HepG2 (cell line): ENCODE results near the gene MBOAT7. TPM values are rescaled to one million over a fixed set of nuclear protein-coding genes. Genes with fewer than 3 reads are reported as not detected.

Source experiments
- HNRNPH1 ChIP-seq: fragments of 200-400 bp; formaldehyde crosslinking; optimal IDR thresholded peaks from 2 replicates; pipeline ENCODE3; 2017; ENCODE audit warnings: mild to moderate bottlenecking, low read depth, low read length
- KDM4B ChIP-seq: sonication (generic); formaldehyde crosslinking; IDR thresholded peaks from 2 replicates; pipeline ENCODE4 v1.4.0; 2020; ENCODE audit warnings: missing genetic modification reagents
- MAZ ChIP-seq, 2 experiments: sonication (generic) in 1 of 2; formaldehyde crosslinking in 1 of 2; IDR thresholded peaks; 2 replicates each; pipeline versions ENCODE4 v1.5.0 to v1.6.1; 2012 to 2020; ENCODE audit warnings: low read depth in 2 of 2, mild to moderate bottlenecking in 2 of 2, borderline replicate concordance in 1 of 2, improper control_type of control experiment in 1 of 2, low read length in 1 of 2, missing genetic modification reagents in 1 of 2, moderate library complexity in 1 of 2
- NKX3-1 ChIP-seq: sonication (generic); formaldehyde crosslinking; IDR thresholded peaks from 2 replicates; pipeline ENCODE4 v1.5.0; 2020; ENCODE audit warnings: missing genetic modification reagents
- ZNF460 ChIP-seq: sonication (generic); formaldehyde crosslinking; IDR thresholded peaks from 2 replicates; pipeline ENCODE4 v1.5.1; 2020; ENCODE audit warnings: missing genetic modification reagents, mild to moderate bottlenecking, borderline replicate concordance
- polyA plus RNA-seq, 8 experiments: library from polyadenylated mRNA; depleted of rRNA in 3 of 8; stranded (reverse) in 7 of 8; unstranded in 1 of 8; fragments of >200 nt; fragmentation: Illumina TruSeq in 4 of 8; extraction: Trizol in 4 of 8; gene quantifications; 2 replicates each; pipeline versions ENCODE4 v1.2.1 to v1.2.3, GENCODE V29; 2011 to 2016; ENCODE audit warnings: low read depth in 4 of 8, missing spikeins in 1 of 8, mixed read lengths in 1 of 8; ENCODE audit not compliant: insufficient read depth in 1 of 8
- total RNA-seq, 5 experiments: library from RNA; depleted of rRNA; stranded (reverse); fragments of >200 nt; fragmentation: Illumina TruSeq; extraction: Trizol; gene quantifications; 2 replicates each; pipeline ENCODE4 v1.2.3, GENCODE V29; 2016; ENCODE audit warnings: low read depth in 1 of 5
- TF ChIP-seq, protein P1 (sequence below): sonication (generic); formaldehyde crosslinking; IDR thresholded peaks from 2 replicates; pipeline ENCODE4 v1.8.0; 2022; ENCODE audit warnings: missing genetic modification reagents, mild to moderate bottlenecking, borderline replicate concordance
- TF ChIP-seq, protein P2 (sequence below): sonication (generic); formaldehyde crosslinking; IDR thresholded peaks from 2 replicates; pipeline ENCODE4 v1.4.0; 2020; ENCODE audit warnings: missing genetic modification reagents, borderline replicate concordance
- TF ChIP-seq, protein P3 (sequence below): sonication (generic); formaldehyde crosslinking; IDR thresholded peaks from 2 replicates; pipeline ENCODE4 v1.4.0; 2020; ENCODE audit warnings: mild to moderate bottlenecking, missing genetic modification reagents
- TF ChIP-seq, protein P4 (sequence below): sonication (generic); formaldehyde crosslinking; IDR thresholded peaks from 2 replicates; pipeline ENCODE4 v1.8.0; 2022; ENCODE audit warnings: mild to moderate bottlenecking, missing genetic modification reagents, moderate library complexity

The MBOAT7 gene
- total and polyA plus RNA-seq, 2 of the 13 experiments (the other 11 are each of a cell fraction or from before 2014, with no cell fraction given), result 22.2 to 25.5 TPM

DNA sequence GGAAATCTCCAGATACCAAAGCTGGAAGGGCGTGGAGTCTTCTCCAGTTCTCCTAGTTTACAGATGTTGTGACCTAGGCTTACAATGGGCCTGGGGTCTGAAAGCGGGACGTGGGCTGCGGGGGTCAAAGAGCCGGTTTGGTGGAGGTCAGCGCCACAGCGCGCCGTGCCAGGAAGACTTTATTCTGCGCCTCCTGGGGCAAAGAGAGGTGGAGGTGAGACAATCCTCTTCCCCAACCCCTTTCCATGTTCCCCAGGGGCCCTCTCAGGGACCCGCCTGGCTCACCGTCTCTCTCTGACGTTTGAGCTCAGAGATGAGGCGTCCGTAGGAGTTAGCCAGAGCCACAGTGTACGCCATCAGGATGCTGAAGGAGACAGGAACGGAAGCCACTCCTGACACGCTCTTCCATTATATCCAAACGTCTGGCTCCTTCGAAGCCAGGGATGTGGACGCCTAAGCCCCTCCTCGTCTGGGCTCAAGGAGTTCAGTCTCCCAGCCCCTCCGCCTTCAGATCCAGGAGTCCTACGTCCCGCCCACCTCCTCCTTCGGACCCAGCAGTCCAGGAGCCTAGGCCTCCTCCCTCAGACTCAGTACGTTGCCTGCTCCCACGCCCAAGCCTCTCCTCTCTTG lies 29.1 kb downstream of the MBOAT7 start (continued):
- no peak for TF ChIP-seq ZNF460
- TF ChIP-seq, protein P1, sequence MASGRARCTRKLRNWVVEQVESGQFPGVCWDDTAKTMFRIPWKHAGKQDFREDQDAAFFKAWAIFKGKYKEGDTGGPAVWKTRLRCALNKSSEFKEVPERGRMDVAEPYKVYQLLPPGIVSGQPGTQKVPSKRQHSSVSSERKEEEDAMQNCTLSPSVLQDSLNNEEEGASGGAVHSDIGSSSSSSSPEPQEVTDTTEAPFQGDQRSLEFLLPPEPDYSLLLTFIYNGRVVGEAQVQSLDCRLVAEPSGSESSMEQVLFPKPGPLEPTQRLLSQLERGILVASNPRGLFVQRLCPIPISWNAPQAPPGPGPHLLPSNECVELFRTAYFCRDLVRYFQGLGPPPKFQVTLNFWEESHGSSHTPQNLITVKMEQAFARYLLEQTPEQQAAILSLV (CRISPR knock-in tag), result peak; percentile 55; the same call in 1 of the 2 replicates
- TF ChIP-seq, protein P2, sequence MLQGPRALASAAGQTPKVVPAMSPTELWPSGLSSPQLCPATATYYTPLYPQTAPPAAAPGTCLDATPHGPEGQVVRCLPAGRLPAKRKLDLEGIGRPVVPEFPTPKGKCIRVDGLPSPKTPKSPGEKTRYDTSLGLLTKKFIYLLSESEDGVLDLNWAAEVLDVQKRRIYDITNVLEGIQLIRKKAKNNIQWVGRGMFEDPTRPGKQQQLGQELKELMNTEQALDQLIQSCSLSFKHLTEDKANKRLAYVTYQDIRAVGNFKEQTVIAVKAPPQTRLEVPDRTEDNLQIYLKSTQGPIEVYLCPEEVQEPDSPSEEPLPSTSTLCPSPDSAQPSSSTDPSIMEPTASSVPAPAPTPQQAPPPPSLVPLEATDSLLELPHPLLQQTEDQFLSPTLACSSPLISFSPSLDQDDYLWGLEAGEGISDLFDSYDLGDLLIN (CRISPR knock-in tag), result no peak
- no peak for TF ChIP-seq KDM4B (CRISPR knock-in tag)
- TF ChIP-seq MAZ (IDR thresholded peaks at IDR 0.05; ENCODE audit: borderline replicate concordance, low read depth, low read length), result no peak
- TF ChIP-seq MAZ (CRISPR knock-in tag; IDR thresholded peaks at IDR 0.05; ENCODE audit: low read depth), result 0 out of 2 replicates have a peak, but pooled peaks have one; percentile 31
- TF ChIP-seq NKX3-1, result no peak
- TF ChIP-seq, protein P3, sequence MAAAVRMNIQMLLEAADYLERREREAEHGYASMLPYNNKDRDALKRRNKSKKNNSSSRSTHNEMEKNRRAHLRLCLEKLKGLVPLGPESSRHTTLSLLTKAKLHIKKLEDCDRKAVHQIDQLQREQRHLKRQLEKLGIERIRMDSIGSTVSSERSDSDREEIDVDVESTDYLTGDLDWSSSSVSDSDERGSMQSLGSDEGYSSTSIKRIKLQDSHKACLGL (CRISPR knock-in tag), result 0 out of 2 replicates have a peak, but pooled peaks have one; percentile 23
- TF ChIP-seq, protein P4, sequence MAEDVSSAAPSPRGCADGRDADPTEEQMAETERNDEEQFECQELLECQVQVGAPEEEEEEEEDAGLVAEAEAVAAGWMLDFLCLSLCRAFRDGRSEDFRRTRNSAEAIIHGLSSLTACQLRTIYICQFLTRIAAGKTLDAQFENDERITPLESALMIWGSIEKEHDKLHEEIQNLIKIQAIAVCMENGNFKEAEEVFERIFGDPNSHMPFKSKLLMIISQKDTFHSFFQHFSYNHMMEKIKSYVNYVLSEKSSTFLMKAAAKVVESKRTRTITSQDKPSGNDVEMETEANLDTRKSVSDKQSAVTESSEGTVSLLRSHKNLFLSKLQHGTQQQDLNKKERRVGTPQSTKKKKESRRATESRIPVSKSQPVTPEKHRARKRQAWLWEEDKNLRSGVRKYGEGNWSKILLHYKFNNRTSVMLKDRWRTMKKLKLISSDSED, result 0 out of 2 replicates have a peak, but pooled peaks have one; percentile 44
- TF ChIP-seq HNRNPH1, result no peak
